SK-N-SH (cell line): Measurements from ENCODE around the gene SCNN1B.

Experiments
- CTCF ChIP-seq: fragments of 200-600 bp; sonication (generic); IDR thresholded peaks from 2 replicates; pipeline ENCODE4 v1.6.1; 2017; ENCODE audit warnings: antibody characterized with exemption, mild to moderate bottlenecking, moderate library complexity
- EZH2phosphoT487 ChIP-seq: fragments of 200-600 bp; sonication (generic); IDR thresholded peaks from 2 replicates; pipeline ENCODE4 v1.6.1; 2017; ENCODE audit warnings: low read depth, mixed run types, mild to moderate bottlenecking, antibody characterized with exemption, moderate library complexity, borderline replicate concordance
- MXI1 ChIP-seq: IDR thresholded peaks from 2 replicates; pipeline ENCODE4 v1.6.1; 2012; ENCODE audit warnings: mild to moderate bottlenecking, low read depth, low read length, improper control_type of control experiment
- TAF1 ChIP-seq: IDR thresholded peaks from 2 replicates; pipeline ENCODE4 v1.6.1; 2012; ENCODE audit warnings: low read depth, mild to moderate bottlenecking, low read length, moderate library complexity, borderline replicate concordance

- TF ChIP-seq CTCF (no peak), EZH2phosphoT487 (no peak), MXI1 (no peak), TAF1 (no peak)
Measured at GRCh38 chr16:23317266-23317661, 15.2 kb downstream of the SCNN1B start.
